ENCODE measurements around the gene NCSTN.

NCSTN gene

GRCh38 chr1:160361814-160362167, 18.6 kb downstream of the NCSTN start:
- 0 out of 2 replicates have a peak, but pooled peaks cover 7% of the 10 kb centered on the region for H3F3A ChIP-seq (ENCODE audit: insufficient read depth)
- no peaks in the 10 kb centered on the region for H3K9me3 ChIP-seq (ENCODE audit: insufficient read depth, low read length)
- no peak overlapping the region for H3K4me3 ChIP-seq (ENCODE audit: insufficient read depth, low read length, poor library complexity, severe bottlenecking)
- no peaks in the 10 kb centered on the region for H3K79me2 ChIP-seq (ENCODE audit: insufficient read depth, low read length)
- H3K9me2 ChIP-seq (replicated peaks; ENCODE audit: insufficient read depth, low read length), result no peaks in the 10 kb centered on the region
- no peak overlapping the region for H3K9ac ChIP-seq (ENCODE audit: low read length)
- no peak overlapping the region for H3K27ac ChIP-seq (ENCODE audit: low read depth, low read length)
- no peak overlapping the region for H2AFZ ChIP-seq (ENCODE audit: low read depth, low read length, severe bottlenecking)
- no peaks in the 10 kb centered on the region for H3K27me3 ChIP-seq (ENCODE audit: low read length)
- no peaks in the 10 kb centered on the region for H4K20me1 ChIP-seq (ENCODE audit: low read depth, low read length)
- H3K4me2 ChIP-seq (ENCODE audit: low read depth, low read length, poor library complexity, severe bottlenecking), result no peak overlapping the region
- TF ChIP-seq EZH2phosphoT487 (conservative IDR thresholded peaks at IDR 0.05; ENCODE audit: low read length) (no peak), CTCF (IDR thresholded peaks at IDR 0.05; ENCODE audit: insufficient read depth, low read length, poor library complexity, severe bottlenecking) (no peak)
- H3K36me3 ChIP-seq (ENCODE audit: low read length), result no peaks in the 10 kb centered on the region

GRCh38 chr1:160362168-160362957, 19.2 kb downstream of the NCSTN start:
- Histone ChIP-seq H3K9me2 (replicated peaks; ENCODE audit: insufficient read depth, low read length) (no peaks in the 10 kb centered on the region), H3K9me3 (ENCODE audit: insufficient read depth, low read length) (no peaks in the 10 kb centered on the region), H2AFZ (ENCODE audit: low read depth, low read length, severe bottlenecking) (no peak overlapping the region), H3K36me3 (ENCODE audit: low read length) (no peaks in the 10 kb centered on the region), H3F3A (ENCODE audit: insufficient read depth) (0 out of 2 replicates have a peak, but pooled peaks cover 7% of the 10 kb centered on the region), H4K20me1 (ENCODE audit: low read depth, low read length) (no peaks in the 10 kb centered on the region), H3K27me3 (ENCODE audit: low read length) (no peaks in the 10 kb centered on the region), H3K4me2 (ENCODE audit: low read depth, low read length, poor library complexity, severe bottlenecking) (no peak overlapping the region), H3K79me2 (ENCODE audit: insufficient read depth, low read length) (no peaks in the 10 kb centered on the region), H3K9ac (ENCODE audit: low read length) (no peak overlapping the region), H3K4me3 (ENCODE audit: insufficient read depth, low read length, poor library complexity, severe bottlenecking) (no peak overlapping the region), H3K27ac (ENCODE audit: low read depth, low read length) (no peak overlapping the region)
- TF ChIP-seq EZH2phosphoT487 (conservative IDR thresholded peaks at IDR 0.05; ENCODE audit: low read length) (no peak), CTCF (IDR thresholded peaks at IDR 0.05; ENCODE audit: insufficient read depth, low read length, poor library complexity, severe bottlenecking) (no peak)

GRCh38 chr1:160363010-160363409, 19.8 kb downstream of the NCSTN start:
- Histone ChIP-seq H3K27me3 (ENCODE audit: low read length) (no peaks in the 10 kb centered on the region), H3K4me2 (ENCODE audit: low read depth, low read length, poor library complexity, severe bottlenecking) (no peak overlapping the region), H3K27ac (ENCODE audit: low read depth, low read length) (no peak overlapping the region), H3K79me2 (ENCODE audit: insufficient read depth, low read length) (no peaks in the 10 kb centered on the region), H3K9ac (ENCODE audit: low read length) (no peak overlapping the region), H3K4me3 (ENCODE audit: insufficient read depth, low read length, poor library complexity, severe bottlenecking) (no peak overlapping the region), H3K9me2 (replicated peaks; ENCODE audit: insufficient read depth, low read length) (no peaks in the 10 kb centered on the region), H4K20me1 (ENCODE audit: low read depth, low read length) (no peaks in the 10 kb centered on the region), H3K9me3 (ENCODE audit: insufficient read depth, low read length) (no peaks in the 10 kb centered on the region), H2AFZ (ENCODE audit: low read depth, low read length, severe bottlenecking) (no peak overlapping the region), H3K36me3 (ENCODE audit: low read length) (no peaks in the 10 kb centered on the region), H3F3A (ENCODE audit: insufficient read depth) (0 out of 2 replicates have a peak, but pooled peaks cover 7% of the 10 kb centered on the region)
- TF ChIP-seq EZH2phosphoT487 (conservative IDR thresholded peaks at IDR 0.05; ENCODE audit: low read length), result no peak
